Gastrocnemius medialis (tissue), 4 donors: ENCODE measurements around the gene DENND1A.

ENCODE experiments used
- POLR2A ChIP-seq, 2 donors: fragments of 450-650 bp; IDR thresholded peaks; one replicate each; pipeline ENCODE4 v1.6.1; 2017; ENCODE audit warnings: antibody characterized with exemption in 2 of 2, mild to moderate bottlenecking in 2 of 2, moderate library complexity in 2 of 2
- TF ChIP-seq, protein P1 (sequence below), 5 experiments: fragments of 450-650 bp in 3 of 5; fragments of 200-600 bp in 2 of 5; sonication (generic) in 2 of 5; IDR thresholded peaks in 4 of 5; conservative IDR thresholded peaks in 1 of 5; 1 replicate in 4 of 5; 2 replicates in 1 of 5; pipeline ENCODE4 v1.5.1; 2016 to 2019; ENCODE audit warnings: antibody characterized with exemption in 5 of 5, mild to moderate bottlenecking in 3 of 5, moderate library complexity in 3 of 5

DNA sequence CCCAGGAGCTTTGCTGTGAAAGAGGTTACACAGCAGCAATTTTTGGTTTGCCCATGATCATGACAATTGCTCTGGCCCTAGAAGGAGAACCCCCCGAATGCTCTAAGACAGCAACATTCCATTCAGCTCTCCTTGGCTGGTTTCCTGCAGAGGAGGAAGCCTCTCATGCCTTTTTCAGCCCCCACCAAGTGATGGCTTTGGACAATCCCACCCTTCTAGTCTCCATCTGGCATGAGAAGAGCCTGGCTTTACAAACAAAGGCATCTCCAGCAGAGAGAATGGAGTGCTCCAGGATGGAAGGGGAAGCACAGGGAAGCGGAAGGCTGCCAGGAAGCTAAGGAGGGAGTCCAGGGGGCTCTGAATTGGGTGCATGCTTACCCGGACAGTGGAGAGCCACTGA, 475.6 kb downstream of the DENND1A start:
- TF ChIP-seq, protein P1, sequence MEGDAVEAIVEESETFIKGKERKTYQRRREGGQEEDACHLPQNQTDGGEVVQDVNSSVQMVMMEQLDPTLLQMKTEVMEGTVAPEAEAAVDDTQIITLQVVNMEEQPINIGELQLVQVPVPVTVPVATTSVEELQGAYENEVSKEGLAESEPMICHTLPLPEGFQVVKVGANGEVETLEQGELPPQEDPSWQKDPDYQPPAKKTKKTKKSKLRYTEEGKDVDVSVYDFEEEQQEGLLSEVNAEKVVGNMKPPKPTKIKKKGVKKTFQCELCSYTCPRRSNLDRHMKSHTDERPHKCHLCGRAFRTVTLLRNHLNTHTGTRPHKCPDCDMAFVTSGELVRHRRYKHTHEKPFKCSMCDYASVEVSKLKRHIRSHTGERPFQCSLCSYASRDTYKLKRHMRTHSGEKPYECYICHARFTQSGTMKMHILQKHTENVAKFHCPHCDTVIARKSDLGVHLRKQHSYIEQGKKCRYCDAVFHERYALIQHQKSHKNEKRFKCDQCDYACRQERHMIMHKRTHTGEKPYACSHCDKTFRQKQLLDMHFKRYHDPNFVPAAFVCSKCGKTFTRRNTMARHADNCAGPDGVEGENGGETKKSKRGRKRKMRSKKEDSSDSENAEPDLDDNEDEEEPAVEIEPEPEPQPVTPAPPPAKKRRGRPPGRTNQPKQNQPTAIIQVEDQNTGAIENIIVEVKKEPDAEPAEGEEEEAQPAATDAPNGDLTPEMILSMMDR (IDR thresholded peaks at IDR 0.05 in 4 of 5, conservative IDR thresholded peaks at IDR 0.05 in 1 of 5) = no peak
- no peak for TF ChIP-seq POLR2A (IDR thresholded peaks at IDR 0.05)
